GM19193 (cell line): Measurements from ENCODE around the gene ZBTB14.

Experiments
- POLR2A ChIP-seq: IDR thresholded peaks from 4 replicates; pipeline ENCODE4 v1.6.1; 2011; ENCODE audit not compliant: insufficient read depth, insufficient read length; ENCODE audit errors: extremely low read depth

The ZBTB14 gene

DNA sequence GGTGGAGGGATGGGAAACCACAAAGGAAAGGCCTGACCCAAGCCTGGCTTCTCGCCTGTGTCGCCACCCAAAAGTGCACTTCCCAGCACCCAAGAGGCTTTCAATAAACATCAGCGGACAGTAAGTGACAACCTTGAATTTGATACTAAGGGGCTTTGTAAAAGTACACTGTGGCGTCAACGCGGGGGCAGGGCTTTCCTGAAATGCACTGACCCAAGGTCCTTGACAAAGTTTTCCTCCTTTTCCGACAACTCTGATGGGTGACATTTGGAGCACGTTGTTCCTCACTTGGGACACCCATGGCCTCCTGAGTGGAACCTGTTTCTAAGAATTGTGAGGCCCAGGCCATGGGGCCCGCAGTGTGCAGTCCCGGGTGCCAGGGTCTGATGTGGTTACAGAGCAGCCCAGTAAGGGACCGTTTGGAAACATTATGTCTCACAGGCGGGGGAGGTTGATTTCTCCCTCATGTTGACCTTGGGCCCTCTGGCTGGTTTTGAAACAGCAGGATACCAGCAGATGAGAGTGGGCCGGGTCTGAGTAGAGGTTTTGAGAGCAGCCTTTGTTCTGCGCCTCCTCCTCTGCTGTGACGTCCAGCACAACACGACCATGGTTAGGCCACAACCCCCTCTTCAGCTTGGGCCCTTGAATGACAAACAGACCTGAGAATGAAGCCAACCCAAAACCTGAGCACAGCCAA is 2.8 kb upstream of the ZBTB14 start:
- no peak for TF ChIP-seq POLR2A

DNA sequence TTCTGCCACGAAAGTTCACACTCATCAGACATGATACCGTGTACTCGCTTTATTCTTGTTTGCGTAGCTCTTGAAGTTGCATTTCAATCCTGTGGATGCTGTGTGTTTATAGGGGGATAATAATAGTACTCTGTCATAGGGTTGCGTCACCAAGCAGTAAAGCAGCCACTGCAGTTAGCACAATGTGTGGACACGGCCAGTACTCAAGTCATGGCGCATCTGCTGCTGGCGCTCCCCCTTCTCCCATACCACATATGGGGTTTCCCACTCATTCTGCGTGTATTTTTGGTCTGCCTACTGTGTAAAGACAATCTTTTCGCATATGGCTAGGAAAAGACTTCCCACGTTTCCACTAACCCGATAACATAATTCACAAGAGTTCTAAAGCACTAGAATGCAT is 2.1 kb upstream of the ZBTB14 start:
- no peak for TF ChIP-seq POLR2A

DNA sequence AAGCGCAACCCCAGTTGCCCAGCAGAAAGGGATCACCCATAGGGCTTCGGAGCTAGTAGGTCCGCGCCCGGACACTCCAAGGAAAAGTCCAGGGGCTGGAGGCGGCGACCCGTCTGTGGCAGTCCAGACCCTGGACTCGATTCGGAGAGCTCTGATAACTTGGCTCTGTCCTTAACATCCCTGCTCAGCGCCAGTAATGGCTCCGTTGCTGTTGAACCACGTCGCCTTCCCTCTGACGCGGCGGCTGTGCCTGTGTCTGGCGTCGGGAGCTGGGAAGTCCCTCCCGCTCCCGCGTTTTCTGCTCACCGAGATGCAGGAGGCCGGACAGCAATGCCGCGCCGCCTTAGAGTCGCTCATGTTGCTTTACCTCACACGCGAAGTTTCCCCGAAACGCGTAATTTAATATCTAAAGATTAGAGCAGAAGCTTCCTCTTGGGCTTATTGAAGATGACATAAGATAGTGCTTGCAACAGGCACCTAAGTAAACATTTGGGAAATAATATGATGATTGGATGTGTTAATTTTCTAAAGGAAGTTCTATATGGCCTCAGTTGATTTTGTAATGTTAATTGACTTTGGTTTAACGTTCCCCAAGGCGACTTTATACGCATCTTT is 1.3 kb upstream of the ZBTB14 start:
- no peak for TF ChIP-seq POLR2A

DNA sequence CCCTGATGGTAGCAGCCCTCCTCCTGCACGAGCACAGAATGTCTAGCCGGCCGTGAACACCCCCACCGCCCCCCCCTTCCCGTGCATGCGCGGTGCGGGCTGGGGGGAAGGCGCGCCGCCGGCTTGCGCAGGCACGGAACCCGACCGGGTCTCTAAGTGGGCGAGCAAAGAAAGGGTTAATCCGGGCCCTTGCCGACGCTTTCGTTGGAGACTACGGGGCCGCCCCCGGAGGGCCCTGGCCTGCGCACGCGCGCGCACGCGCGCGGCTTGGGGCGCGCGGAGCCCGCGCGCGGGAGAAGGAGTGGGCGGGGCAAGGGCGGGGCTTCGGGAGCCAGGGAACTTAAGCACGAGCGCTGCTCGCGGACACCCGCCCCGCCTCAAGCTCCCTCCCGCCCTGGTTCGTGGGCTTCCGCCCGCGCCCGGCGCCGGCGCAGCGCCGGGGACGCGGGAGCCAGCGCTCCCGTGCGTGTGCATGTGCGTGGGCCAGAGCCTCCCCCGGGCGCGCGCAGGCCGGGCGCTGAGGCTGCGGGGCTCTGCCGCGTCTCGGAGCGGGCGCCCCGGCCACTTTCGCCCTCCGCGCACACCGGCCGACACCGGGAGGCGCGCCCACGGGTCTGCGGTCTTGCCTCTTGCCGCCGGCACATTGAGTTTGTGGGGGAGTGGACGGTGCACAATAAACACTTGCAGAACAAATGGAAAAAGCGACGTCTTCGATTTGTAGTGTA is 617 bp upstream of the ZBTB14 start:
- peak; percentile 63 for TF ChIP-seq POLR2A

DNA sequence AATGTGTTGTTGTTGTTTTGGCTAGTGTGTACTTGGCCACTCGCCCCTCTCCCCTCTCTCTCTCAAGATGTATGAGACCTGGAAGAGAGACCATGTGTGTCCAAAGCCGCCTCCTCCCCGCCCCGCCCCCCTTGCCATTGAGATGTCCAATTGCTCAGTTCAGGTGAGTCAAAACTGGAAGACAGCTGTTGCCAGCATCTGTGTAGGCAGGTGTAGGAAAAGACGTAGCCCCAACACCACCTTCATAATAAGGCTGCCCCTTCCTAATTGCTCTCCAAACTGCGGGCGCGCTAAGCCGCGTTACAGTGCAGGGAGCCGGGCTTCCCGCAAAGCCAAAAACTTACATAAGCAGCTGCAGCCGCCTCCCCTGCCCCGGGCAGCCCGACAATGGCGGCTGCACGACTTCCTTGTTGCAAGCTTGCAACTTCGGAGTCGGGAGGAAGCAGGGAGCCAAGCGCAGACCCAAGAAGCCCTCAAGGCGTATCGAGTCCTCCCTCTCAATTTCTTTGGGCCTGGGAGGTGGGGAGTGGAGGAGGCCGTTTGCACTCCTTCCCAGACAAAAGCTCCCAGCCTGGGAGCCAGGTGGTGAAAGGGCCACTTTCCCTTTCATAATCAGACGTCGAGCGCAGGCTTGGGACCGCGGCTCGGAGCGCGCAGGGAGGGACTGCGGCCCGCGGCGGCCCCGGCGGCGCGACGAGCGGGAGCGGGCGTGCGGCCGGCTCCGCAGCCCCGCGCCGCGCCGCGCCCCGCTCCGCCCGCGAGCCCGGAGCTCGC is 882 bp downstream of the ZBTB14 start:
- peak; percentile 37 for TF ChIP-seq POLR2A

DNA sequence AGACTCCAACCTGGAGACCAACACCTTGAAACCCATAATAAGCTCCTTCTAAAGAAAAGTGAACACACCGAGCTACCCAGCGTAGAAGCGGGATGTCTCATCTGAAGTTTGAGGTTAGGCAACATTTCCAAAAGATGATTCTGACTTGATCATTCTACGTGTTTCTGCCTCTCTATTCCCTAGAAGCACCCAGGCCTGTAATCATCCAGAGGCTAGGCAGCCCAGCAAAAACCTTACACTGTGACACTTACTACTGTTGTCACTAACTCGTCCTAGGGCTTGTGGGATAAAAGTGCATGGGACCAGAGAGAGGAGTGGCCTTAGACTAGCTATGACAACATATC is 1.4 kb downstream of the ZBTB14 start:
- no peak for TF ChIP-seq POLR2A

DNA sequence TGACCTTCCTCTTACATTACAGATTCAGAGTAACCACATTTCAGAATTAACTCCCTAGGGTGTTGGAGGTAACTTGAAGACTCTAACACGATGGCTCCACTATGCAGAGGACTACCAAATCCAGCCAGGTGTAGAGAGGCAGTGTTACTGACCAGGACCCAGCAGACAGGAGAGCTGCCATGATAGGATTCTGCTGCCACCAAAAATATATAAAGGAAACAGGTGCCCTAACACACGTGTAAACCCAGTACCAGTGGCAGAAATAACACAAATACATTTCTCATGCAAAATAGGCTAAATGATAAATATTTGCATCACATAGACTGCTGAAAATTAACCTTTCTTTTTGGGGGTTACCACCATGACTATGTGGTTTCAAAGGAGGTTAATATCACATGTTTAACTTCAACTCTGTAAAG is 7.0 kb downstream of the ZBTB14 start:
- TF ChIP-seq POLR2A = no peak

DNA sequence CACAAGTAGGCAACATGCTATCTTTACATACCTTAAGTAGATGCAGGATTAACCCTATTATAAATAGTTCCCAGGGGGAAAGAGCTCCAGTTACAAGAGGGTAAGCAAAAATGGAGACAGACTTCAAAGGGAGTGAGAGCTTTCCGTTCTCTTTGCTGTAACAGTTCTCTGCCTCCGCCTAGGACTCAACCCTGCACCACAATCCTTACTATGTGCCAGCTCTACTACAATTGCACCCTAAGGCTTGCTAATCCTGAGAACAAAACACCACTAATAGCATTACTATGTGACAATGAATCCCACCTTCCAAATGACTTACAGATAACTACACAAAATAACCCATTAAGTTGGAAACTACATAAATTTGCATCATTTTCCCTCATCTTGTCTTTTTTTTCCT is 7.7 kb downstream of the ZBTB14 start:
- no peak for TF ChIP-seq POLR2A

DNA sequence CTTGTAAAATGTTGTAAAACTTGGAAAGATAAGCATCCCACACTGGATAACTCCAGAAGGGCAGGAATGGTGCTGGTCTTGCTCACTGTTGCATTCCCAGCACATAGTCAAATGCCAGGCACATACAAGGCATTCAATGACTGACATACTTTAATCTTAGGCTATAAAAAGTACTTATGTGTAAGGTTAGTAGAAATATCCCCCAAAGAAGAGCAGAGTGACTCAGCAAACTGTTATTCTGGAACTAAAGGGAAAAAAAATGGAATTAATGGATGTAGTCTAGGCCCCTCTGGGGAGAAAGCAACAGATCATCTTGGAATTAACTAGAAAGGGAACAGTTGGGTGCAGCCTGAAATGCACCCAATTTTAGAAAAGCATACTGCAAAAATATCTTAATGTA is 9.0 kb downstream of the ZBTB14 start:
- no peak for TF ChIP-seq POLR2A

DNA sequence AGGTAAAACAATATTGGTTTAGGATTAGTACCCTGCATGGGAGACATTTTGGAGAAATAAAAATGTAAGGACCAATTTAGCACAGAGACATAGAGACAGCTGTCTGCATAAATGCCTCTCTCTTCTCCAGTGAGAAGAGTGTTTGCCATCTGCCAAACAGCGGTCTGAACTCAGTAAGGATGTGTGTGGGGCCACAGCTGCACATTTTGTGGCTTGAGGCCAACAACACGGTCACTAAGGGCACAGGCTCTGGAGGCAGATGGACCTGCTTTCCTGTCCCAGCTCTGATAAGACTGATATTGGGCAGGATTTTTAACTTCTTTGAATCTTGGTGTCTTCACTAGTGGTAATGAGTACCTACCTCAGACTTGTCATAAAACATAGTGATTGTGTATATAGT is 10.2 kb downstream of the ZBTB14 start:
- no peak for TF ChIP-seq POLR2A

DNA sequence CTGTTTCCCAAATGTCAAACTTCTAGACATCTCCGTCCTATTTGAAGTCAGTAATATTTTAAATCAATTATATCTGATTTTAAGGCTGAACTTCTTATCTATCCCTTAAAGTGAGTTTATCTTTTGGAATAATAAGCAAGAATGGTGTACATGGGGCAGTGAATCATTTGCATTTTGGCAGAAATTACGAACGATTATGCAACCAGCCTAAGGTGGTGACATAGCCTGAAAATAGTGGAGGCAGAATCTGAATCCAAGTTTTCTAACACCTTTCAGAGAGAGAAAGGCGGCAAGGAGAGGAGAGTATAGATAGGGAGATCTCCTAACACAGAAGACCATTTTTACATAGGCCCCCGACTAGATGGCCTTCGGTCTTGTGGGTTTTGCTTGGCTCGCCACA is 10.7 kb downstream of the ZBTB14 start:
- no peak for TF ChIP-seq POLR2A

DNA sequence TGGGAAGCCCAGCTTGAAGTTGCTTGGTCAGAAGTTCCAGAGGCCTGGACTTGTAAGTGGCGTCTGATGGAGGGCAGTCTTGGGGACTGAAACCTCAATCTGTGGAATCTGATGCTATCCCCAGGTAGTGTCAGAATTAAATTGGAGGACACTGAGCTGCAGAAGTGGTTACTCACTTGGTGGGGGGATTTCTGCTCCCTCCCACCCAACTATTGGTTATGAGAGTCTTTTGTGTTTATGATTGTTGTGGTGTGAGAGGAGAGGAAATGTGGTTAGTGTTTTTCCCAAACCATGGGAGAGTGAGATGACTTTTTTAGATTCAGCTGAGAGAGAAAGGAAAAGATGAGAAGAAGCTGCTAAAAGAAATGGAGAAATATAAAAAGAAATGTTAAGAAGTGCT is 12.8 kb downstream of the ZBTB14 start:
- TF ChIP-seq POLR2A = no peak

DNA sequence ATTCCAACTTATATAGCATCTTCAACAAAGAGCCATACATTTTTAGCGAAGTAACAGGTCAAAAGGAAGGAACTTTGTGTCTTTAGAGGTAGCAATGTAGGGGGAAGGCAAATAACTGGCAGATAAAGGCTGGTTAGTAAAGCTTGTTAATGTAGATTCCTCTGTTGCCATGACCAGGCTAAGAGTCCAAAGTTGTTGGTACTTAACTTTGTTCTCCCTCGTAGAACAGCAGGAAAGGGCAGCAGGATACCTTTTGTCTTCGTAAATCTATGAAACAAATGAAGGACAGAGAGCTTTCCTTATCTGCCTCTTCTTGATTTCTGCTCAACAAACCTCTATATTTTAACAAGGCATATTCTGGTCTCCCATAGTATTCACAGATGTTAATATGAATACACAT is 18.6 kb downstream of the ZBTB14 start:
- no peak for TF ChIP-seq POLR2A

DNA sequence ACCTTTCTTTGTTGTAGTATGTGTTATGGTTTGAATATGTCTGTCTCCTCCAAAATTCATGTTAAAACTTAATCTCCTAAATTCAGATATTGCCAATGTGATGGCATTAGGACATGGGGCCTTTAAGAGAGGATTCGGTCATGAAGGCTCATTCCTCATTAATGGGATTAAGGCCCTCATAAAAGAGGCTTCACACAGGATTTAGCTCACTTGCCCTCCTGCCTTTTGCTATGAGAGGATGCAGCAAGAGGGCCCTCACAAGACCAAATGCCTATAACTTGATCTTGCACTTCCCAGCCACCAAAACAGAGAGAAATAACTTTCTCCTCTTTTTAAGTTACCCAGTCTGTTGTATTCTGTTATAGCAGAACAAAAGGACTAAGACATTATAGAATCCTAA is 19.7 kb downstream of the ZBTB14 start:
- no peak for TF ChIP-seq POLR2A

DNA sequence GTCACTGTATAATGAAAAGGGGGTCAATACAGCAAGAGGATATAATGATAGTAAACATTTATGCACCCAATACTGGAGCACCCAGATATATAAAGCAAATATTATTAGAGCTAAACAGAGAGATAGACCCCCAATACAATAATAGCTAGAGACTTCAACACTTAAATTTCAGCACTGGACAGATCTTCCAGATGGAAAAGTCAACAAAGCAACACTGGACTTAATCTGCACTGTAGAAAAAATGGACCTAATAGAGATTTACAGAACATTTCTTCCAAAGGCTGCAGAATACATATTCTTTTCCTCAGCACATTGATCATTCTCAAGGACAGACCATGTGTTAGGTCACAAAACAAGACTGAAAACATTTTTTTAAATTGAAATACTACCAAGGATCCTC is 26.7 kb downstream of the ZBTB14 start:
- no peak for TF ChIP-seq POLR2A
